AG09309 (cell line): Measurements from ENCODE around the gene TMEM260.
A peak's percentile ranks its signal among the peaks of the same experiment; 100 is the strongest.
"Not testable (repeated sequence)": the region's sequence is repeated elsewhere in the genome, so short reads cannot be mapped to it uniquely, and the experiment has no call there.

Experiments used
- DNase-seq: peaks from one replicate; pipeline ENCODE4 v3.0.0-alpha.2; 2010; ENCODE audit warnings: low read depth
- H3K4me3 ChIP-seq: 2 replicates; pipeline ENCODE4 v1.5.1; 2011; ENCODE audit warnings: mild to moderate bottlenecking, low read depth, low read length, moderate library complexity; ENCODE audit not compliant: control insufficient read depth
- CTCF ChIP-seq: IDR thresholded peaks from 2 replicates; pipeline ENCODE4 v1.5.1; 2011; ENCODE audit warnings: mild to moderate bottlenecking, low read depth, low read length, inconsistent platforms; ENCODE audit not compliant: insufficient read depth, control insufficient read depth; ENCODE audit errors: missing control alignments

TMEM260 gene

GRCh38 chr14:56659964-56660551, 80.5 kb downstream of the TMEM260 start:
- peak; percentile 65 for TF ChIP-seq CTCF
- DNase-seq = peak; percentile 13
- H3K4me3 ChIP-seq = no peak overlapping the region

- H3K4me3 ChIP-seq = no peak overlapping the region
- no peak for TF ChIP-seq CTCF
- no peak for DNase-seq
Observed at GRCh38 chr14:56660677-56661389, 81.2 kb downstream of the TMEM260 start.

GRCh38 chr14:56661478-56661877, 81.9 kb downstream of the TMEM260 start:
- H3K4me3 ChIP-seq = no peak overlapping the region
- TF ChIP-seq CTCF = no peak
- no peak for DNase-seq

- H3K4me3 ChIP-seq = no peak overlapping the region
- no peak for DNase-seq
- TF ChIP-seq CTCF = no peak
Observed at GRCh38 chr14:56664811-56665421, 85.3 kb downstream of the TMEM260 start.

GRCh38 chr14:56666294-56666693, 86.7 kb downstream of the TMEM260 start:
- TF ChIP-seq CTCF = no peak

GRCh38 chr14:56666716-56667115, 87.1 kb downstream of the TMEM260 start:
- no peak for TF ChIP-seq CTCF
- no peak for DNase-seq
- no peak overlapping the region for H3K4me3 ChIP-seq

More at GRCh38 chr14:56666294-56666693, 86.7 kb downstream of the TMEM260 start:
- no peak for DNase-seq
- H3K4me3 ChIP-seq = no peak overlapping the region

- not testable (repeated sequence) for H3K4me3 ChIP-seq, DNase-seq
Observed at GRCh38 chr14:56667290-56667689, 87.7 kb downstream of the TMEM260 start.
